ENCODE results near the gene PCNX1.
"Not testable (repeated sequence)": the region's sequence is repeated elsewhere in the genome, so short reads cannot be mapped to it uniquely, and the experiment has no call there.

The PCNX1 gene

GRCh38 chr14:71121711-71122110, 214.5 kb downstream of the PCNX1 start:
- no peaks in the 10 kb centered on the region for H3K9me3 ChIP-seq (ENCODE audit: low read length)
- no peak overlapping the region for H3K4me3 ChIP-seq (ENCODE audit: low read depth in 1 of 2, low read length in 2 of 2)
- H3K27me3 ChIP-seq (ENCODE audit: control insufficient read depth in 1 of 2, insufficient read depth in 2 of 2, low read length in 2 of 2), result no peaks in the 10 kb centered on the region
- H3K4me1 ChIP-seq (ENCODE audit: insufficient read depth, low read length), result peaks cover 22% of the 10 kb centered on the region
- no peak overlapping the region for H3K9ac ChIP-seq (ENCODE audit: low read length)
- H3K36me3 ChIP-seq (ENCODE audit: insufficient read depth, low read length), result no peaks in the 10 kb centered on the region
- no peak overlapping the region for H3K27ac ChIP-seq (ENCODE audit: low read depth, low read length)

DNA sequence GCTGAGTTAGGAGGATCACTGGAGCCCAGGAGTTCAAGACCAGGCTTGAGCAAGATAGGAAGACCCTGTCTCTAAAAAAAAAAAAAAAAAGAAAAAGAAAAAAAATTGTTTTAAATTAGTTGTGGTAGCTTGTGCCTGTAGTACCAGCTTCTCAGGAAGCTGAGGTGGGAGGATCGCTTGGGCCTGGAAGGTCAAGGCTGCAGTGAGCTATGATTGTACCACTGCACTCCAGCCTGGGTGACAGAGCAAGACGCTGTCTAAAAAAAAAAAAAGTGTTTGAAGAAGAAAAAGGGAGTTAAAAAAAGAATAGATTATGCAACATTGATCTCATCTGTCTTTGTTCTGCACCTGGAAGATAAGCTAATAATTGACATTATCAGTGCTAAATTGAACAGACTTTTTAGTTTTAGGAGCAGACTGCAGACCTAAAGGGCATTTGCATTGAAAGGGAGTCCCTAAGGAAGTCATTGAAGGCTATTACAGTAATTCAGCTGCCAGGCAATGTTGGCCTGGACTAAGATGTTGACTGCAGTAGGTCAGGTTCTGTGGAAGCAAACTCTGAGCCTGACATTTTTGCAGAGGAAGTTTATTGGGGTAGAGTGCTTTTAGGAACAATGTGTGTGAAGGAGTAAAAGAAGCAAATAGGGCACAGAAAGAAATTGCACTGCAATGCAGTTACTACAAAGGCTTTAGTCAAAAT, 215.8 kb downstream of the PCNX1 start:
- Histone ChIP-seq H3K9ac (ENCODE audit: low read length) (no peak overlapping the region), H3K4me3 (ENCODE audit: low read depth in 1 of 2, low read length in 2 of 2) (no peak overlapping the region), H3K9me3 (ENCODE audit: low read length) (no peaks in the 10 kb centered on the region), H3K4me1 (ENCODE audit: insufficient read depth, low read length) (peaks cover 10% of the 10 kb centered on the region), H3K27me3 (ENCODE audit: control insufficient read depth in 1 of 2, insufficient read depth in 2 of 2, low read length in 2 of 2) (no peaks in the 10 kb centered on the region), H3K36me3 (ENCODE audit: insufficient read depth, low read length) (no peaks in the 10 kb centered on the region), H3K27ac (ENCODE audit: low read depth, low read length) (no peak overlapping the region)

- Histone ChIP-seq H3K27me3 (ENCODE audit: control insufficient read depth in 1 of 2, insufficient read depth in 2 of 2, low read length in 2 of 2) (no peaks in the 10 kb centered on the region), H3K27ac (ENCODE audit: low read depth, low read length) (no peak overlapping the region), H3K4me1 (ENCODE audit: insufficient read depth, low read length) (peaks cover 4% of the 10 kb centered on the region), H3K9ac (ENCODE audit: low read length) (no peak overlapping the region), H3K9me3 (ENCODE audit: low read length) (no peaks in the 10 kb centered on the region), H3K4me3 (ENCODE audit: low read depth in 1 of 2, low read length in 2 of 2) (no peak overlapping the region), H3K36me3 (ENCODE audit: insufficient read depth, low read length) (no peaks in the 10 kb centered on the region)
Observed at GRCh38 chr14:71123579-71124135, 216.4 kb downstream of the PCNX1 start.

DNA sequence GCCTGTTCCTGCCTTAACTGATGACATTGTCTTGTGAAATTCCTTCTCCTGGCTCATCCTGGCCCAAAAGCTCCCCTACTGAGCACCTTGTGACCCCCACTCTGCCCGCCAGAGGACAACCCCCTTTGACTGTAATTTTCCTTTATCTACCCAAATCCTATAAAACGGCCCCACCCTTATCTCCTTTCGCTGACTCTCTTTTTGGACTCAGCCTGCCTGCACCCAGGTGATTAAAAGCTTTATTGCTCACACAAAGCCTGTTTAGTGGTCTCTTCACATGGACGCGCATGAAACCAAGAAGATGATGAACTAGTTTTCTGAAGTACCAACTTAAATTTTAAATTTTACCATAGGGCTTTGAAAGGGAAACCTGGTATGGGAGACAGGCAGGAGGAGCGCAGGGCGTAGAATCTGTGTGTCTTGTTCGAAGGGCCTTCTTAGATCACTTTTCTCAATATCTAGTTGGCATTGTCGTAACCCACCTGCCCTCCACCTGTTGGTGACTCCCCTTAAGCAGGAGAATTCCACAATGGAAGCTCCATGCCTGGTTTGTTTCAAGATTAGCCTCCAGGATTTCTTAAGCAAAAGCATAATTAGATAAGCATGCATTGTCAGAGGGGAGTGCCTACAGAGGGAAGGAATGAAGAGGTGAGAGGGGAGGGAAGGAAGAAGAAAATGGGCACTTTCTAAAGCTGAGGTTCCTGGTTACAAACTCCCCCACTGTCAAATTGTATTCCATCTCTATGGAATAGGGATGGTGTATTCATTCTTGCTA, 222.6 kb downstream of the PCNX1 start:
- not testable (repeated sequence) for H3K27me3 ChIP-seq (ENCODE audit: control insufficient read depth in 1 of 2, insufficient read depth in 2 of 2, low read length in 2 of 2); H3K36me3 ChIP-seq (ENCODE audit: insufficient read depth, low read length); H3K9me3 ChIP-seq (ENCODE audit: low read length); H3K4me3 ChIP-seq (ENCODE audit: low read depth in 1 of 2, low read length in 2 of 2); H3K9ac ChIP-seq (ENCODE audit: low read length); H3K27ac ChIP-seq (ENCODE audit: low read depth, low read length); H3K4me1 ChIP-seq (ENCODE audit: insufficient read depth, low read length)

GRCh38 chr14:71130491-71131179, 223.4 kb downstream of the PCNX1 start:
- Histone ChIP-seq H3K4me3 (ENCODE audit: low read depth in 1 of 2, low read length in 2 of 2) (no peak overlapping the region), H3K9ac (ENCODE audit: low read length) (no peak overlapping the region), H3K9me3 (ENCODE audit: low read length) (no peaks in the 10 kb centered on the region), H3K4me1 (ENCODE audit: insufficient read depth, low read length) (no peaks in the 10 kb centered on the region), H3K27me3 (ENCODE audit: control insufficient read depth in 1 of 2, insufficient read depth in 2 of 2, low read length in 2 of 2) (no peaks in the 10 kb centered on the region), H3K36me3 (ENCODE audit: insufficient read depth, low read length) (no peaks in the 10 kb centered on the region), H3K27ac (ENCODE audit: low read depth, low read length) (no peak overlapping the region)

DNA sequence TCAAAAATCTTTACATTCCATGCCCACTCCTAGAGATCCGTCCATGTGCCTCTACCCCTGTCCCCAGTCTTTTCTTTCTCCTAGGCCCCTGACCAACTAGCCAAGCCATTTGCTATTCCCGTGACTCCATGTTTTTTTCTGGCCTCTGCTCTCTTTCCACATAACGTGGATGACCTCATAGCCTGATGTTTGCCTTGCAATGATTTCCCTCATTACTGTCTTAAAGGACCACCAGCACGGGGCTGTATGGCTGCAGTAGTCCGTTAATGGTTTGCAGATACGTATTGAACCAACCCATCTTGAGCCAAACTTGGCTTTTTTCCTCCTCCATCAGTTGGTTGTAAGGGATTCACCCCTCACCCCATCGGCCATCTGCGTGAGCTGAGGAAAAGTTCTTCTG, 226.0 kb downstream of the PCNX1 start:
- Histone ChIP-seq H3K27me3 (ENCODE audit: control insufficient read depth in 1 of 2, insufficient read depth in 2 of 2, low read length in 2 of 2) (no peaks in the 10 kb centered on the region), H3K27ac (ENCODE audit: low read depth, low read length) (no peak overlapping the region), H3K9me3 (ENCODE audit: low read length) (no peaks in the 10 kb centered on the region), H3K4me3 (ENCODE audit: low read depth in 1 of 2, low read length in 2 of 2) (no peak overlapping the region), H3K4me1 (ENCODE audit: insufficient read depth, low read length) (no peaks in the 10 kb centered on the region), H3K9ac (ENCODE audit: low read length) (no peak overlapping the region), H3K36me3 (ENCODE audit: insufficient read depth, low read length) (no peaks in the 10 kb centered on the region)

GRCh38 chr14:71135496-71135895, 228.2 kb downstream of the PCNX1 start:
- H3K9me3 ChIP-seq (ENCODE audit: low read length), result no peaks in the 10 kb centered on the region
- H3K4me1 ChIP-seq (ENCODE audit: insufficient read depth, low read length), result no peaks in the 10 kb centered on the region
- no peak overlapping the region for H3K27ac ChIP-seq (ENCODE audit: low read depth, low read length)
- H3K27me3 ChIP-seq (ENCODE audit: control insufficient read depth in 1 of 2, insufficient read depth in 2 of 2, low read length in 2 of 2), result no peaks in the 10 kb centered on the region
- H3K36me3 ChIP-seq (ENCODE audit: insufficient read depth, low read length), result no peaks in the 10 kb centered on the region
- H3K9ac ChIP-seq (ENCODE audit: low read length), result no peak overlapping the region
- no peak overlapping the region for H3K4me3 ChIP-seq (ENCODE audit: low read depth in 1 of 2, low read length in 2 of 2)

DNA sequence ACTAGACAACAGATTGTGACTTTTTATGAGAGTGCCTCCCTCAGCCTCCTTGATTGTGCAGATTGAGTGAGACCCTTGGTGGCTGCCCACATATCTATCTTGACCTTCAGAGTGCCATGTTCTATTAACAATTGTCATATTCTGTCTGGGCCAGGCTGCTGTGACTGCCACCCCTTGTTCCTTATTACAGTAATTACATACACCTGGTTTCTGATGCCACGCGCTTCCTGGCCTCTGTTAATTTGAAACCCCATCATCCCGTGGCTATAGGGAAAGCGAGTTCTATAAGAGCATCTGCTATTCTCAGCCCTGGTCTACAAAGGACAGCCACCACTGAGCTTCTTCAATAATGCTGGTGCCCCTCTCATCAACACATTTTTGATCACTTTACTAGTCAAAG, 228.7 kb downstream of the PCNX1 start:
- no peaks in the 10 kb centered on the region for H3K27me3 ChIP-seq (ENCODE audit: control insufficient read depth in 1 of 2, insufficient read depth in 2 of 2, low read length in 2 of 2)
- H3K4me1 ChIP-seq (ENCODE audit: insufficient read depth, low read length), result no peaks in the 10 kb centered on the region
- no peaks in the 10 kb centered on the region for H3K9me3 ChIP-seq (ENCODE audit: low read length)
- no peak overlapping the region for H3K27ac ChIP-seq (ENCODE audit: low read depth, low read length)
- H3K9ac ChIP-seq (ENCODE audit: low read length), result no peak overlapping the region
- H3K4me3 ChIP-seq (ENCODE audit: low read depth in 1 of 2, low read length in 2 of 2), result no peak overlapping the region
- no peaks in the 10 kb centered on the region for H3K36me3 ChIP-seq (ENCODE audit: insufficient read depth, low read length)

- H3K4me3 ChIP-seq (ENCODE audit: low read depth in 1 of 2, low read length in 2 of 2), result no peak overlapping the region
- no peaks in the 10 kb centered on the region for H3K9me3 ChIP-seq (ENCODE audit: low read length)
- no peaks in the 10 kb centered on the region for H3K4me1 ChIP-seq (ENCODE audit: insufficient read depth, low read length)
- no peak overlapping the region for H3K9ac ChIP-seq (ENCODE audit: low read length)
- no peaks in the 10 kb centered on the region for H3K36me3 ChIP-seq (ENCODE audit: insufficient read depth, low read length)
- H3K27ac ChIP-seq (ENCODE audit: low read depth, low read length), result no peak overlapping the region
- no peaks in the 10 kb centered on the region for H3K27me3 ChIP-seq (ENCODE audit: control insufficient read depth in 1 of 2, insufficient read depth in 2 of 2, low read length in 2 of 2)
Observed at GRCh38 chr14:71136386-71137060, 229.3 kb downstream of the PCNX1 start.

GRCh38 chr14:71137536-71138447, 230.5 kb downstream of the PCNX1 start:
- Histone ChIP-seq H3K27ac (ENCODE audit: low read depth, low read length) (no peak overlapping the region), H3K27me3 (ENCODE audit: control insufficient read depth in 1 of 2, insufficient read depth in 2 of 2, low read length in 2 of 2) (no peaks in the 10 kb centered on the region), H3K9me3 (ENCODE audit: low read length) (no peaks in the 10 kb centered on the region), H3K36me3 (ENCODE audit: insufficient read depth, low read length) (no peaks in the 10 kb centered on the region), H3K9ac (ENCODE audit: low read length) (no peak overlapping the region), H3K4me3 (ENCODE audit: low read depth in 1 of 2, low read length in 2 of 2) (no peak overlapping the region), H3K4me1 (ENCODE audit: insufficient read depth, low read length) (no peaks in the 10 kb centered on the region)
